Epithelial cell of proximal tubule (primary cell): ENCODE data around the gene INVS. TPM values are rescaled to one million over a fixed set of nuclear protein-coding genes. Genes with fewer than 3 reads are reported as not detected.

ENCODE experiments used
- DNase-seq: peaks from one replicate; pipeline ENCODE4 v3.0.0-alpha.2; 2011; ENCODE audit warnings: low read depth
- H3K4me3 ChIP-seq: 2 replicates; pipeline ENCODE4 v1.5.1; 2011; ENCODE audit warnings: low read depth, mild to moderate bottlenecking, low read length
- CTCF ChIP-seq: conservative IDR thresholded peaks from 2 replicates; pipeline ENCODE4 v1.5.1; 2012; ENCODE audit warnings: low read depth, mild to moderate bottlenecking, low read length
- total RNA-seq: library from RNA; depleted of rRNA; stranded (reverse); fragments of >200 nt; gene quantifications from 2 replicates; pipeline ENCODE4 v1.2.3, GENCODE V29; 2015

Gene INVS
- total RNA-seq, 1 donor from 2014 or later, result 9.1 TPM

GRCh38 chr9:100282388-100282719 lies 183.3 kb downstream of the INVS start:
- TF ChIP-seq CTCF, result no peak
- no peak overlapping the region for H3K4me3 ChIP-seq
- no peak for DNase-seq

GRCh38 chr9:100284247-100284646 lies 185.2 kb downstream of the INVS start:
- no peak overlapping the region for H3K4me3 ChIP-seq
- TF ChIP-seq CTCF, result no peak
- no peak for DNase-seq

- no peak for DNase-seq
- H3K4me3 ChIP-seq, result no peak overlapping the region
- TF ChIP-seq CTCF, result no peak
These were observed 186.0 kb downstream of the INVS start for GRCh38 chr9:100285080-100285479.

GRCh38 chr9:100285601-100286000 lies 186.6 kb downstream of the INVS start:
- no peak for DNase-seq
- no peak overlapping the region for H3K4me3 ChIP-seq
- no peak for TF ChIP-seq CTCF

GRCh38 chr9:100286257-100286656 lies 187.2 kb downstream of the INVS start:
- no peak for TF ChIP-seq CTCF
- no peak overlapping the region for H3K4me3 ChIP-seq
- DNase-seq, result no peak

- DNase-seq, result no peak
- TF ChIP-seq CTCF, result no peak
- H3K4me3 ChIP-seq, result no peak overlapping the region
These were observed 188.1 kb downstream of the INVS start for GRCh38 chr9:100287186-100287585.

- TF ChIP-seq CTCF, result no peak
- no peak overlapping the region for H3K4me3 ChIP-seq
- DNase-seq, result no peak
These were observed 191.7 kb downstream of the INVS start for GRCh38 chr9:100290714-100291113.
